Measurements from ENCODE around the gene SMCO1.
A peak's percentile ranks its signal among the peaks of the same experiment; 100 is the strongest.
"Not testable (repeated sequence)": the region's sequence is repeated elsewhere in the genome, so short reads cannot be mapped to it uniquely, and the experiment has no call there.

Gene SMCO1

DNA sequence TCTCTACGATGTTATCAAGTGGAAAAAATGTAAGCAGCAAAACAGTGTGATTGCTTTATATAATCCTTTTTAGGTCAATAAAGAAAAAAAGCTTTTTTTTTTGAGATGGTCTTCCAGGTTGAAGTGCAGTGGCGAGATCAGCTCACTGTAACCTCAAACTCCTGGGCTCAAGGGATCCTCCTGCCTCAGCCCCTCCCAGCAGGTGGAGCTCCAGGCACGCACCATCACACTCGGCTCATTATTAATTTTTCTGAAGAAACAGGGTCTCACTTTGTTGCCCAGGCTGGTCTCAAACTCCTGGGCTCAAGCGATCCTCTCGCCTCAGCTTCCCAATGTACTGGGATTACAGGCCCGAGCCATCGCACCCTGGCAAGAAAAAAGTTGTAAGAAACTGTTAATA lies 28.9 kb downstream of the SMCO1 start:
- DNase-seq, result no peak

DNA sequence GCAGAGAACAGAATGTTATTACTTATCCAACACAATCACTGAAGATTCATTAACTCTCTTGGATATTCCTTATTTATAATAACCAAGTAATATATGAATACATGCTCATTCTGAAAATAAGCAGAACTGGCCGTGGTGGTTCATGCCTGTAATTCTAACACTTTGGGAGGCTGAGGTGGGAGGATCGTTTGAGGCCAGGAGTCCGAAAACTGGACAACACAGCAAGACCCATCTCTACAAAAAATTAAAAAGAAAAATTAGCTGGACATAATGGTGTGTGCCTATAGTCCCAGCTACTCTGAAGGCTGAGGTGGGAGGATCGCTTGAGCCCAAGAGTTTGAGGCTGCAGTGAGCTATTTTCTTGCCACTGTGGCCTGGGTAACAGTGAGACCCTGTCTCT lies 37.5 kb downstream of the SMCO1 start:
- no peak for DNase-seq

DNA sequence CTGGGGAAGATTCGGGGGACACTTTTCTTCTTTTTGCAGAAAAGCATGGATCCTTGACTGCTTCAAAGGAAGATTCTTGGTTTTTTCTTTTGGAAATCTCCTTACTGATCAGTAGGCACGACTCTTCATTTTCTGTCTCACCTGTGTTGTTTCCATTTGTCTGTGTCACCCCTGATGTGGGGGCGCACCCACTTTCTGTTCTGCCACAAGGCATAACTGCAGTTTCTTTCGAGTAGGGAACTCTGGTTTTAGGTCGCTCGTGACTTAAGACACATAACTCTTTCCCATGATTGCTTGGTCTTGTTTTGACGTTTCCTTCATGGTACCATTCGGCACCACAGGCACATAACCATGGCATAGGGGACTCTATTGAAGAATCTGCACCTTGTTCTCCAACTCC lies 42.9 kb downstream of the SMCO1 start:
- no peak for DNase-seq

DNA sequence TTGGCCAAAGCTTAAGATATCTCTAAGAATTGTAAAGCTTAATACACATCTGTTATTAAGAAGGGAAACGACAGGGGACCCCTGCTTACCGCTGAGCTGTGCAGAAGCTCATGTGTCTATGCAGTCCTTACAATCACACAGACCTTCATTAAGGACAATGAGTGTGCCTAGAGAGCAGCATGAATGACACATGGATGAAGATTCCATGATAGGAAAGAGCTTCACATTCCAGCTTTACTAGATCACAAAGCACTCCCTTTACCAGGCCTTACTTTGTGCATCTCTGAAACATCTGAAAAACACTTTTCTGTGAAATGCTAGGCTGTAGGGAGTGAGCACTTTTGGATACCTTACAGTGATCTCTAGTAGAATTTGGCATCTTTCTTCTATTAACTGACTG lies 43.6 kb downstream of the SMCO1 start:
- DNase-seq, result peak; percentile 55

DNA sequence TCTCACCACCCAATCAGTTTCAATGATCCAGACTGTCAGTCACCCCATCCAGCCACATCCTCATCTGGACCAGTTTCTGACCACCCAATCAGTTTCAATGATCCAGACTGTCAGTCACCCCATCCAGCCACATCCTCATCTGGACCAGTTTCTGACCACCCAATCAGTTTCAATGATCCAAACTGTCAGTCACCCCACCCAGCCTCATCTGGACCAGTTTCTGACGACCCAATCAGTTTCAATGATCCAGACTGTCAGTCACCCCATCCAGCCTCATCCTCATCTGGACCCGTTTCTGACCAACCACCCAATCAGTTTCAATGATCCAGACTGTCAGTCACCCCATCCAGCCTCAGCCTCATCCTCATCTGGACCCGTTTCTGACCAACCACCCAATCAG lies 45.0 kb downstream of the SMCO1 start:
- not testable (repeated sequence) for DNase-seq

DNA sequence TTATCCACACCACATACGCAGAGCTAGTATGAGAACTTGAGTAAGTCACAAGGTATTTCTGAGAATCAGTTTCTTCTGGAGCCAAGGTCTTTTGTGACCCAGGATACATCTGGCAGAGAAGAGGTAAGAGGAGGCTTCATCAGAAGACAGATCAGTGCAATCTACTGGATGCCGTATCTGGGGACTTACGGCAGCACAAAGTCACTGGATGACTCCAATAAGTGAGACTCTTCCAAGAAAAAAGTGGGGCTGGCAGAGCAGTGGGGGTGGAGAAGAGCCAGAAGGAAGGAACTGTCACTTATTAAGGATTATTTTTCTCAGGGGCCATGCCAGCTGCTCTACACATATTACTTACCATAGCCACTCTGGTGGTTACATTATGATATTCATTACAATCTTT lies 51.3 kb downstream of the SMCO1 start:
- DNase-seq, result no peak

DNA sequence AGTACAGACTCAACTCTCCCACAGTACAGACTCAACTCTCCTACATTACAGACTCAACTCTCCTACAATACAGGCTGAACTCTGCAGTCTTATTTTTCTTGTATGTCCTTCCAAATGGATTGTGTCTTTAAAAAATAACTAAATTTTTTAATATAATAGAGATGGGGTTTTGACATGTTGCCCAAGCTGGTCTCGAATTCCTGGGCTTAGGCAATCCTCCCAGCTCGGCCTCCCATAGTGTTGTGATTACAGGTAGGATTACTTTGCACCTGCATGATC lies 51.7 kb downstream of the SMCO1 start:
- DNase-seq, result no peak

DNA sequence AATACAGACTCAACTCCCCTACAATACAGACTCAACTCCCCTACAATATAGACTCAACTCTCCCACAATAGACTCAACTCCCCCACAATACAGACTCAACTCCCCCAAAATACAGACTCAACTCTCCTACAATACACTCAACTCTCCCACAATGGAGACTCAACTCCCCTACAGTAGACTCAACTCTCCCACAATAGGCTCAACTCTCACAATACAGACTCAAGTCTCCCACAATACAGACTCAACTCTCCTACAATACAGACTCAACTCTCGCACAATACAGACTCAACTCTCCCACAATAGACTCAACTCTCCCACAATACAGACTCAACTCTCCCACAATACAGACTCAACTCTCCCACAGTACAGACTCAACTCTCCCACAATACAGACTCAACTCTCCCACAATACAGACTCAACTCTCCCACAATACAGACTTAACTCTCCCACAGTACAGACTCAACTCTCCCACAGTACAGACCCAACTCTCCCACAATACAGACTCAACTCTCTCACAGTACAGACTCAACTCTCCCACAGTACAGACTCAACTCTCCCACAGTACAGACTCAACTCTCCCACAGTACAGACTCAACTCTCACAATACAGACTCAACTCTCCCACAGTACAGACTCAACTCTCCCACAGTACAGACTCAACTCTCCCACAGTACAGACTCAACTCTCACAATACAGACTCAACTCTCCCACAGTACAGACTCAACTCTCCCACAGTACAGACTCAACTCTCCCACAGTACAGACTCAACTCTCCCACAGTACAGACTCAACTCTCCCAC lies 52.3 kb downstream of the SMCO1 start:
- DNase-seq, result not testable (repeated sequence)

DNA sequence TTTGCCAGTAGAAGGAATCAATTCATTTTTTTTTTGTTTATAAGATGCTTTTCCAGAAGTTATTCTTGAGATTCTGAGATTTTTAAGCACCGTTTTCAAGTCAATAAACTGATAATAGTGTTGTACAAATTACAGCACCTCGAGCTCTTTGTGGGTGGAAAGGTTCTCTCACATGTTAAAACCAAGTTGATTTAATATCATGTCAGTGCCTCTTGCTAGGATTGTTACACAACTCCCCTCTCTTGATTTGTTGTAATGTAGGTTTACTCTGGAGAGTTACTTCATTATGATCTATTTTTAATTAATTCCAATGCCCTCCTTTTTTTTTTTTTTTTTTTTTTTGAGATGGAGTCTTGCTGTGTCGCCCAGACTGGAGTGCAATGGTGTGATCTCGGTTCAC lies 57.1 kb downstream of the SMCO1 start:
- DNase-seq, result no peak

DNA sequence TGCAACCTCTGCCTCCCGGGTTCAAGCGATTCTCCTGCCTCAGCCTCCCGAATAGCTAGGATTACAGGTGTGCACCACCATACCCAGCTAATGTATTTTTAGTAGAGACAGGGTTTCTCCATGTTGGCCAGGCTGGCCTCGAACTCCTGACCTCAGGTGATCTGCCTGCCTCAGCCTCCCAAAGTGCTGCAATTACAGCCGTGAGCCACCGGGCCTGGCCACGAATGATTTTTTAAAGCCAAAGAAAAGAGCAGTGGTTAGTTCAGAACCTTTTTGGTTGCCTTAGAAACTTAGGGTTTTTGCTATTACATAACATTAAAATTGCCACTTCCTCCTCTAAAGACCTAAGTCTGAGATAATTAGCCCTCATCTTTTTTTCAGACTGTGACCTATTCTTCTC lies 57.7 kb downstream of the SMCO1 start:
- not testable (repeated sequence) for DNase-seq
